Forelimb muscle (tissue), 1 donor: ENCODE data around the gene LIMK1. TPM values are rescaled to one million over a fixed set of nuclear protein-coding genes. Genes with fewer than 3 reads are reported as not detected.

Experiments used
- DNase-seq: peaks from one replicate; pipeline ENCODE4 v3.0.0-alpha.2; 2013; ENCODE audit warnings: low read depth
- polyA plus RNA-seq: library from polyadenylated mRNA; unstranded; fragments of 120-200 nt; gene quantifications from one replicate; pipeline ENCODE4 v1.2.1, GENCODE V29; 2013; ENCODE audit not compliant: insufficient read length

The LIMK1 gene
- polyA plus RNA-seq, 1 donor = 13.9 TPM

- no peak for DNase-seq
Measured at GRCh38 chr7:74083928-74084721, 521 bp downstream of the LIMK1 start.

GRCh38 chr7:74084722-74085578 is 1.3 kb downstream of the LIMK1 start:
- no peak for DNase-seq

GRCh38 chr7:74087791-74088453 is 4.3 kb downstream of the LIMK1 start:
- DNase-seq = no peak

- DNase-seq = no peak
Measured at GRCh38 chr7:74092321-74092963, 8.8 kb downstream of the LIMK1 start.

GRCh38 chr7:74092964-74093471 is 9.4 kb downstream of the LIMK1 start:
- no peak for DNase-seq

GRCh38 chr7:74093671-74094223 is 10.1 kb downstream of the LIMK1 start:
- DNase-seq = no peak

GRCh38 chr7:74094224-74095101 is 10.9 kb downstream of the LIMK1 start:
- no peak for DNase-seq

- no peak for DNase-seq
Measured at GRCh38 chr7:74095135-74095534, 11.5 kb downstream of the LIMK1 start.

- DNase-seq = no peak
Measured at GRCh38 chr7:74097937-74098614, 14.5 kb downstream of the LIMK1 start.

GRCh38 chr7:74099031-74099430 is 15.4 kb downstream of the LIMK1 start:
- DNase-seq = no peak

- DNase-seq = peak; percentile 47
Measured at GRCh38 chr7:74101061-74101681, 17.6 kb downstream of the LIMK1 start.

- DNase-seq = no peak
Measured at GRCh38 chr7:74103219-74103772, 19.7 kb downstream of the LIMK1 start.

- no peak for DNase-seq
Measured at GRCh38 chr7:74104702-74105101, 21.1 kb downstream of the LIMK1 start.

- no peak for DNase-seq
Measured at GRCh38 chr7:74105992-74106391, 22.4 kb downstream of the LIMK1 start.

- DNase-seq = no peak
Measured at GRCh38 chr7:74106846-74107245, 23.2 kb downstream of the LIMK1 start.

- no peak for DNase-seq
Measured at GRCh38 chr7:74115326-74115725, 31.7 kb downstream of the LIMK1 start.

GRCh38 chr7:74116356-74116755 is 32.8 kb downstream of the LIMK1 start:
- no peak for DNase-seq

- DNase-seq = no peak
Measured at GRCh38 chr7:74119831-74120230, 36.2 kb downstream of the LIMK1 start.
